GM23338 (cell line): Measurements from ENCODE around the gene MADCAM1. TPM values are rescaled to one million over a fixed set of nuclear protein-coding genes. Genes with fewer than 3 reads are reported as not detected.

ENCODE experiments used
- ATAC-seq: fragments of 200-7000 bp; cut with Tn5 transposase; 3 replicates; pipeline ENCODE4 v1.9.1; 2020
- DNase-seq: peaks from one replicate; pipeline ENCODE4 v3.0.0-alpha.2; 2015; ENCODE audit warnings: low spot score
- H2AFZ ChIP-seq: fragments of 200-600 bp; sonication (generic); 2 replicates; pipeline ENCODE4 v1.8.0; 2016; ENCODE audit warnings: antibody characterized with exemption, mild to moderate bottlenecking, moderate library complexity
- H3F3A ChIP-seq: fragments of 200-600 bp; sonication (generic); replicated peaks from 2 replicates; pipeline ENCODE4 v1.8.0; 2017; ENCODE audit warnings: antibody characterized with exemption, mixed run types, low read depth
- H3K27ac ChIP-seq: fragments of 200-600 bp; sonication (generic); 2 replicates; pipeline ENCODE4 v1.6.1; 2016; ENCODE audit warnings: low read depth
- H3K27me3 ChIP-seq: fragments of 200-600 bp; sonication (generic); 2 replicates; pipeline ENCODE4 v1.8.0; 2016; ENCODE audit warnings: mild to moderate bottlenecking, mixed run types, moderate library complexity; ENCODE audit not compliant: insufficient read depth
- H3K36me3 ChIP-seq: fragments of 200-600 bp; sonication (generic); 2 replicates; pipeline ENCODE4 v1.8.0; 2016; ENCODE audit warnings: mild to moderate bottlenecking; ENCODE audit not compliant: insufficient read depth
- H3K4me1 ChIP-seq: fragments of 200-600 bp; sonication (generic); 2 replicates; pipeline ENCODE4 v1.8.0; 2016; ENCODE audit warnings: mild to moderate bottlenecking, moderate library complexity; ENCODE audit not compliant: insufficient read depth
- H3K4me2 ChIP-seq: fragments of 200-600 bp; sonication (generic); 2 replicates; pipeline ENCODE4 v1.7.1; 2017; ENCODE audit warnings: mixed run types
- H3K4me3 ChIP-seq: fragments of 200-600 bp; sonication (generic); 2 replicates; pipeline ENCODE4 v1.6.1; 2016; ENCODE audit warnings: mixed run types
- H3K79me2 ChIP-seq: fragments of 200-600 bp; sonication (generic); replicated peaks from 2 replicates; pipeline ENCODE4 v1.8.0; 2017; ENCODE audit warnings: mild to moderate bottlenecking; ENCODE audit not compliant: insufficient read depth
- H3K9me2 ChIP-seq: fragments of 200-600 bp; sonication (generic); 2 replicates; pipeline ENCODE4 v1.8.0; 2017; ENCODE audit not compliant: insufficient read depth
- H4K20me1 ChIP-seq: fragments of 200-600 bp; sonication (generic); replicated peaks from 2 replicates; pipeline ENCODE4 v1.8.0; 2017; ENCODE audit warnings: mild to moderate bottlenecking; ENCODE audit not compliant: insufficient read depth
- H3K27ac Mint-ChIP-seq: 2 replicates; pipeline ENCODE4 v1.8.0; 2020; ENCODE audit warnings: inconsistent platforms, mild to moderate bottlenecking, moderate library complexity, mixed read lengths
- H3K27me3 Mint-ChIP-seq: 3 replicates; pipeline ENCODE4 v1.8.0; 2022; ENCODE audit warnings: low read depth, mild to moderate bottlenecking, moderate library complexity, mixed read lengths, inconsistent platforms; ENCODE audit not compliant: insufficient read depth, poor library complexity
- H3K36me3 Mint-ChIP-seq: 3 replicates; pipeline ENCODE4 v1.8.0; 2021; ENCODE audit warnings: low read depth, mild to moderate bottlenecking, inconsistent platforms, moderate library complexity, mixed read lengths
- H3K4me1 Mint-ChIP-seq: 3 replicates; pipeline ENCODE4 v1.8.0; 2020; ENCODE audit warnings: mild to moderate bottlenecking, inconsistent platforms, mixed read lengths
- H3K4me3 Mint-ChIP-seq: 3 replicates; pipeline ENCODE4 v1.8.0; 2021; ENCODE audit warnings: moderate library complexity, mild to moderate bottlenecking, inconsistent platforms, mixed read lengths
- H3K9me3 Mint-ChIP-seq: 3 replicates; pipeline ENCODE4 v1.8.0; 2020; ENCODE audit warnings: moderate library complexity, mild to moderate bottlenecking, inconsistent platforms, mixed read lengths
- CREB1 ChIP-seq: fragments of 250-450 bp; sonication (Bioruptor Pico); IDR thresholded peaks from 2 replicates; pipeline ENCODE4 v1.5.0; 2020; ENCODE audit warnings: low read depth, mild to moderate bottlenecking, moderate library complexity
- CTCF ChIP-seq, 2 experiments: fragments of 200-600 bp in 1 of 2; sonication (generic) in 1 of 2; conservative IDR thresholded peaks; 2 replicates each; pipeline versions ENCODE4 v1.5.1 to v1.6.1; 2016 to 2017; ENCODE audit warnings: antibody characterized with exemption in 2 of 2, low read depth in 2 of 2, mild to moderate bottlenecking in 2 of 2, moderate library complexity in 1 of 2
- ETS1 ChIP-seq: IDR thresholded peaks from 2 replicates; pipeline ENCODE4 v1.6.1; 2016; ENCODE audit warnings: antibody characterized with exemption
- EZH2 ChIP-seq: fragments of 200-600 bp; sonication (generic); IDR thresholded peaks from one replicate; pipeline ENCODE4 v1.8.0; 2017; ENCODE audit warnings: antibody characterized with exemption, mild to moderate bottlenecking, low read depth; ENCODE audit not compliant: unreplicated experiment
- EZH2phosphoT487 ChIP-seq: fragments of 200-600 bp; sonication (generic); IDR thresholded peaks from one replicate; pipeline ENCODE4 v1.8.1; 2018; ENCODE audit warnings: antibody characterized with exemption; ENCODE audit not compliant: unreplicated experiment
- NANOG ChIP-seq: IDR thresholded peaks from 2 replicates; pipeline ENCODE4 v1.6.1; 2016; ENCODE audit warnings: antibody characterized with exemption, borderline replicate concordance
- ZNF114 ChIP-seq: fragments of 250-450 bp; sonication (Bioruptor Pico); IDR thresholded peaks from 2 replicates; pipeline ENCODE4 v1.5.0; 2020; ENCODE audit warnings: mild to moderate bottlenecking, moderate library complexity
- ZNF462 ChIP-seq: fragments of 250-450 bp; sonication (Bioruptor Pico); IDR thresholded peaks from 2 replicates; pipeline ENCODE4 v1.5.0; 2020; ENCODE audit warnings: mild to moderate bottlenecking, moderate library complexity
- polyA plus RNA-seq: library from polyadenylated mRNA; unstranded; fragments of >200 nt; fragmentation: Nextera tagmentation; extraction: Ambion mirVana; gene quantifications from 2 replicates; pipeline ENCODE4 v1.2.1, GENCODE V29; 2016
- total RNA-seq: library from RNA; depleted of rRNA; stranded (reverse); fragments of >200 nt; shearing (Covaris generic); gene quantifications from 2 replicates; pipeline ENCODE4 v1.2.3, GENCODE V29; 2014

MADCAM1 gene
- total and polyA plus RNA-seq, 2 experiments from 2014 or later: 2.1 to 2.5 TPM

- Histone ChIP-seq H3K4me3 (no peak overlapping the region), H3K36me3 (no peaks in the 10 kb centered on the region), H4K20me1 (no peaks in the 10 kb centered on the region), H3F3A (0 out of 2 replicates have a peak, but pooled peaks cover 4% of the 10 kb centered on the region), H3K4me1 (no peaks in the 10 kb centered on the region), H2AFZ (no peak overlapping the region), H3K9me2 (no peaks in the 10 kb centered on the region), H3K4me2 (no peak overlapping the region), H3K79me2 (no peaks in the 10 kb centered on the region), H3K27me3 (no peaks in the 10 kb centered on the region), H3K27ac (no peak overlapping the region)
- ATAC-seq: no peak
- DNase-seq: no peak
- H3K4me1 Mint-ChIP-seq: no peaks in the 10 kb centered on the region
- H3K36me3 Mint-ChIP-seq: peaks cover 8% of the 10 kb centered on the region
- TF ChIP-seq NANOG: no peak
- no peak for TF ChIP-seq EZH2
- no peak for TF ChIP-seq EZH2phosphoT487
- TF ChIP-seq ZNF462 (CRISPR knock-in tag): no peak
- TF ChIP-seq CTCF (conservative IDR thresholded peaks at IDR 0.05; ENCODE audit: low read depth in 2 of 2): no peak
- TF ChIP-seq ETS1: no peak
- TF ChIP-seq CREB1 (CRISPR knock-in tag): no peak
- TF ChIP-seq ZNF114: no peak
- H3K9me3 Mint-ChIP-seq: peaks cover 33% of the 10 kb centered on the region
- no peak overlapping the region for H3K27ac Mint-ChIP-seq
- H3K4me3 Mint-ChIP-seq: no peak overlapping the region
- H3K27me3 Mint-ChIP-seq: peaks cover 12% of the 10 kb centered on the region
These were observed 48.3 kb upstream of the MADCAM1 start for GRCh38 chr19:447816-448560.
